ENCODE data around the gene MDFI.

MDFI gene
- total RNA-seq: 0 to 1.4 (median 0) reads per million in 17 experiments

GRCh38 chr6:41638002-41638934 is at the start of gene MDFI:
MDFI (plus strand) TSS chr6:41638468; CDS start chr6:41638750, 282 bp downstream.
- no peak for DNase-seq

GRCh38 chr6:41589223-41589622 is 49.0 kb upstream of the MDFI start:
- no peak for DNase-seq

GRCh38 chr6:41589636-41590622 is 48.3 kb upstream of the MDFI start:
- no peak for DNase-seq

GRCh38 chr6:41591122-41591521 is 47.1 kb upstream of the MDFI start:
- DNase-seq: no peak

GRCh38 chr6:41591859-41592502 is 46.3 kb upstream of the MDFI start:
- DNase-seq: peak; percentile 66 to 86 (median 77)

GRCh38 chr6:41593406-41593805 is 44.9 kb upstream of the MDFI start:
- no peak for DNase-seq

- no peak for DNase-seq
Measured at GRCh38 chr6:41593839-41594238, 44.4 kb upstream of the MDFI start.

- DNase-seq: no peak
Measured at GRCh38 chr6:41594326-41594725, 43.9 kb upstream of the MDFI start.

GRCh38 chr6:41594766-41595165 is 43.5 kb upstream of the MDFI start:
- no peak for DNase-seq

GRCh38 chr6:41595166-41595565 is 43.1 kb upstream of the MDFI start:
- no peak for DNase-seq

GRCh38 chr6:41596096-41596685 is 42.1 kb upstream of the MDFI start:
- DNase-seq: no peak

GRCh38 chr6:41596807-41597206 is 41.5 kb upstream of the MDFI start:
- DNase-seq: no peak

- no peak for DNase-seq
Measured at GRCh38 chr6:41597246-41598000, 40.8 kb upstream of the MDFI start.

GRCh38 chr6:41598670-41599014 is 39.6 kb upstream of the MDFI start:
- DNase-seq: no peak

- DNase-seq: no peak
Measured at GRCh38 chr6:41599015-41599851, 39.0 kb upstream of the MDFI start.

GRCh38 chr6:41599852-41600445 is 38.3 kb upstream of the MDFI start:
- DNase-seq: no peak

- no peak for DNase-seq
Measured at GRCh38 chr6:41600499-41601247, 37.6 kb upstream of the MDFI start.

GRCh38 chr6:41601248-41601549 is 37.1 kb upstream of the MDFI start:
- DNase-seq: no peak

- no peak for DNase-seq
Measured at GRCh38 chr6:41602422-41602743, 35.9 kb upstream of the MDFI start.
